GM18951 (cell line): ENCODE measurements around the gene TMEM72.
A peak's percentile ranks its signal among the peaks of the same experiment; 100 is the strongest.

Experiments used
- POLR2A ChIP-seq: IDR thresholded peaks from 4 replicates; pipeline ENCODE4 v1.6.1; 2011; ENCODE audit warnings: mild to moderate bottlenecking; ENCODE audit not compliant: insufficient read length, insufficient read depth; ENCODE audit errors: extremely low read depth
- in situ Hi-C: fragments of 300-500 bp; cut with MboI; formaldehyde crosslinking; loops from one replicate; pipeline ENCODE4 v1.12.0; 2022; ENCODE audit warnings: low sequenced_read_pairs, mixed read lengths, inconsistent platforms; ENCODE audit not compliant: unreplicated experiment

TMEM72 gene

GRCh38 chr10:44949127-44949802, 38.1 kb downstream of the TMEM72 start:
- TF ChIP-seq POLR2A: no peak
- in situ Hi-C loops: no loop called here

- TF ChIP-seq POLR2A: no peak
- in situ Hi-C loops: no loop called here
These were observed 38.8 kb downstream of the TMEM72 start for GRCh38 chr10:44949915-44950314.

GRCh38 chr10:44950326-44951225, 39.4 kb downstream of the TMEM72 start:
- TF ChIP-seq POLR2A: peak; percentile 11
- in situ Hi-C loops: no loop called here

- in situ Hi-C loops: no loop called here
- TF ChIP-seq POLR2A: no peak
These were observed 40.6 kb downstream of the TMEM72 start for GRCh38 chr10:44951576-44952226.

GRCh38 chr10:44952779-44953231, 41.7 kb downstream of the TMEM72 start:
- in situ Hi-C loops: no loop called here
- TF ChIP-seq POLR2A: no peak

- in situ Hi-C loops: no loop called here
- TF ChIP-seq POLR2A: no peak
These were observed 42.9 kb downstream of the TMEM72 start for GRCh38 chr10:44954042-44954441.

GRCh38 chr10:44954962-44955361, 43.8 kb downstream of the TMEM72 start:
- no peak for TF ChIP-seq POLR2A
- in situ Hi-C loops: no loop called here

GRCh38 chr10:44955413-44956070, 44.4 kb downstream of the TMEM72 start:
- TF ChIP-seq POLR2A: no peak
- in situ Hi-C loops: no loop called here

- in situ Hi-C loops: no loop called here
- no peak for TF ChIP-seq POLR2A
These were observed 45.1 kb downstream of the TMEM72 start for GRCh38 chr10:44956226-44956625.

- in situ Hi-C loops: no loop called here
- no peak for TF ChIP-seq POLR2A
These were observed 45.9 kb downstream of the TMEM72 start for GRCh38 chr10:44956717-44957706.

- no peak for TF ChIP-seq POLR2A
- in situ Hi-C loops: no loop called here
These were observed 47.2 kb downstream of the TMEM72 start for GRCh38 chr10:44958196-44958897.
